T-helper 2 cell treated with Interferon-gamma antibody and Interleukin-4, amounts not matched to agents 5 μg/mL and 100 μg/mL, for 36 hours (primary cell): ENCODE results near the gene ZCCHC10.
A peak's percentile ranks its signal among the peaks of the same experiment; 100 is the strongest.
"Not testable (repeated sequence)": the region's sequence is repeated elsewhere in the genome, so short reads cannot be mapped to it uniquely, and the experiment has no call there.

Source experiments
- DNase-seq: peaks from one replicate; pipeline ENCODE4 v3.0.0; 2021; ENCODE audit warnings: low spot score
- H3K27ac Mint-ChIP-seq: one replicate; pipeline ENCODE4 v1.8.0; 2021; ENCODE audit warnings: mild to moderate bottlenecking, mixed read lengths
- H3K27me3 Mint-ChIP-seq: one replicate; pipeline ENCODE4 v1.8.0; 2021; ENCODE audit warnings: low read depth, mixed read lengths
- H3K36me3 Mint-ChIP-seq: one replicate; pipeline ENCODE4 v1.8.0; 2021; ENCODE audit warnings: low read depth, mixed read lengths
- H3K4me1 Mint-ChIP-seq: one replicate; pipeline ENCODE4 v1.8.0; 2021; ENCODE audit warnings: low read depth, mixed read lengths
- H3K4me3 Mint-ChIP-seq: one replicate; pipeline ENCODE4 v1.8.0; 2022; ENCODE audit warnings: mild to moderate bottlenecking, moderate library complexity, mixed read lengths
- H3K9me3 Mint-ChIP-seq: one replicate; pipeline ENCODE4 v1.8.0; 2021; ENCODE audit warnings: mixed read lengths

Gene ZCCHC10

DNA sequence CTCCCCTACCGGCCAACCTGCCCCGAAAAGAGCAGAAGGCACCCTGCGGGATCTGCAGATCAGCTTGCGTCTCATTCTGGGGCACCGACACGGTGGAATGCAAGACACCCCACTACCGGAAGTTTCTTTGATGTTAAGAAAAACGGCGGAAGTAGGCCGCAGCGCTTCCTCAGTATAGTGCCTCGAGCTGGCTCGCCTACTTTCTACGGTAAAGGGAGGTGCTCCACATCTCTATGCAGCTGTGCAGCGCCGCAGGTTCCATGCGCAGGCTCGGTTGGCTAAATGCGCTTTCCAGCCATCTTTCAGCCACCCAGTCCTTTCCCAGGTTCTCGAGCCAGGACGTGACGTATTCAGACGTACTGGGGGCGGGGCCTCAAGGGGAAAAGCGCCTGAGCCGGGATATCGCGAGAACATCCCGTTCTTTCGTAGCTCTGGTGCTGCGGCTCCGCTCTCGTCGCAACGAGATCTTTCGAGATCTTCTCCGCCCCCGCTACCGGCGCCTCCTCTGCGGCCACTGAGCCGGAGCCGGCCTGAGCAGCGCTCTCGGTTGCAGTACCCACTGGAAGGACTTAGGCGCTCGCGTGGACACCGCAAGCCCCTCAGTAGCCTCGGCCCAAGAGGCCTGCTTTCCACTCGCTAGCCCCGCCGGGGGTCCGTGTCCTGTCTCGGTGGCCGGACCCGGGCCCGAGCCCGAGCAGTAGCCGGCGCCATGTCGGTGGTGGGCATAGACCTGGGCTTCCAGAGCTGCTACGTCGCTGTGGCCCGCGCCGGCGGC, 25.4 kb upstream of the ZCCHC10 start, which contains the start of gene HSPA4:
HSPA4 (plus strand) TSS at position 472 of the 775 bp plus-strand sequence; CDS start at position 710, 238 bp downstream.
- Mint-ChIP-seq H3K27ac (peak within 1 kb of the TSS; percentile 99), H3K4me1 (peaks cover 22% of the 10 kb centered on the region), H3K27me3 (no peaks in the 10 kb centered on the region), H3K9me3 (no peaks in the 10 kb centered on the region), H3K4me3 (peak within 1 kb of the TSS; percentile 95), H3K36me3 (peaks cover 9% of the 10 kb centered on the region)
- DNase-seq = peak; percentile 98

GRCh38 chr5:133051061-133051541, 24.8 kb upstream of the ZCCHC10 start:
- H3K27me3 Mint-ChIP-seq = no peaks in the 10 kb centered on the region
- H3K36me3 Mint-ChIP-seq = peaks cover 9% of the 10 kb centered on the region
- H3K9me3 Mint-ChIP-seq = no peaks in the 10 kb centered on the region
- peak overlapping the region; percentile 95 for H3K4me3 Mint-ChIP-seq
- peak overlapping the region; percentile 99 for H3K27ac Mint-ChIP-seq
- H3K4me1 Mint-ChIP-seq = peaks cover 20% of the 10 kb centered on the region
- DNase-seq = no peak

DNA sequence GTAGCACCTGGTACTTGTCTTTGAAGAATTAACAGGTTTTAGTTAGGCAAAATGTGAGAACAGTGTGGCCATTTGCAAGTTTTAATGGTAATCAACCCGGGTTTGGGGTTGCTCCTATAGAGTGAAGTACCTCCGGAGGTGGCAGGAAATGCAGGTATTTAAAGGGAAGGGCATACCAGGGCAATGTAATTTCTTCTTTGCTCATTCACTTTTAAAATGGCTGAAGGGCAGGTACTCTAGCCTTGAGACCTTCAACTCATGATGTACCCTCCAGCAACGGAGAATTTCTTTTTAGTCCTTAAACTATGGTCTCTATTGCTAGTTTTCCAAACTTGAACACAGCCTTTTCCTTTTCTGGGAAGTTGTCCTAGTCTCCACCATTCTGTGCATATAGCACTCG, 24.2 kb upstream of the ZCCHC10 start:
- no peaks in the 10 kb centered on the region for H3K27me3 Mint-ChIP-seq
- H3K9me3 Mint-ChIP-seq = no peaks in the 10 kb centered on the region
- H3K4me3 Mint-ChIP-seq = peak overlapping the region; percentile 95
- peak overlapping the region; percentile 99 for H3K27ac Mint-ChIP-seq
- peaks cover 19% of the 10 kb centered on the region for H3K4me1 Mint-ChIP-seq
- H3K36me3 Mint-ChIP-seq = peaks cover 9% of the 10 kb centered on the region
- DNase-seq = no peak

GRCh38 chr5:133049726-133050048, 23.3 kb upstream of the ZCCHC10 start:
- H3K4me1 Mint-ChIP-seq = peaks cover 12% of the 10 kb centered on the region
- H3K9me3 Mint-ChIP-seq = no peaks in the 10 kb centered on the region
- no peaks in the 10 kb centered on the region for H3K27me3 Mint-ChIP-seq
- no peak overlapping the region for H3K27ac Mint-ChIP-seq
- DNase-seq = no peak
- peaks cover 7% of the 10 kb centered on the region for H3K36me3 Mint-ChIP-seq
- H3K4me3 Mint-ChIP-seq = no peak overlapping the region

DNA sequence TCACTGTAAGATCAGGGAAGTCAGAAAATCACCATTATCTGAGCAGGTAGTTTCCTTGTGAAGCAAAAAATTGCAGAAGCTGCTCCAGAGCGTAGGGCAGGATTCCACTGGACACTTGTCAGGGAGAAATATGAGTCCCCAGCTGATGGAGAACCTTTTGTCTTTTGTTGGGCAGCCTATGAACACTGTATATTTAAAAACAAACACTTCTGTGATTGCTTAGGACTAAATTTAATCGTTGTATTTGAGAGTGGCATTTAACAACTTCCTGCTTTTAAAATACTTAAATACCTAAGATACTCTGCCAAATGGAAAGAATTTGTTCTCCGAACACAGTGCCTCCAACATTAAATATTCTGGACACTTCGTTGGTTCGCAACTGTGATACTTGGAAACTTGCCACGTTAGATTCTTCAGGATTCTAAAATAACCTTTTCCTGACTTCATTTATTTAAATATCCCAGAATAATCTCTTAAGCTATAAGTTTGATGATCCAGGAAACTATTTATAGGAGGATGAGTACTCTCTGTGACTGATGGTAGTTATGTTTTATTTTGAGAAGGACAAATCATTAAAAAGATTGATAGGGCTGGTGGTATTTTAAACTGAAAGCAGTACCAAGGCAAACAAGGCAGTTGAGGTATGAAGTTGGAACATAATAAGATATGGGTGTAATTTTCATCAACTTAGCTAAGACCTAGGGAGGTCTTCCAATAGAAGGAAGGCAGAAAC, 22.8 kb upstream of the ZCCHC10 start:
- H3K4me3 Mint-ChIP-seq = no peak overlapping the region
- H3K36me3 Mint-ChIP-seq = peaks cover 5% of the 10 kb centered on the region
- no peak for DNase-seq
- H3K27me3 Mint-ChIP-seq = no peaks in the 10 kb centered on the region
- peaks cover 10% of the 10 kb centered on the region for H3K4me1 Mint-ChIP-seq
- H3K9me3 Mint-ChIP-seq = no peaks in the 10 kb centered on the region
- H3K27ac Mint-ChIP-seq = no peak overlapping the region

DNA sequence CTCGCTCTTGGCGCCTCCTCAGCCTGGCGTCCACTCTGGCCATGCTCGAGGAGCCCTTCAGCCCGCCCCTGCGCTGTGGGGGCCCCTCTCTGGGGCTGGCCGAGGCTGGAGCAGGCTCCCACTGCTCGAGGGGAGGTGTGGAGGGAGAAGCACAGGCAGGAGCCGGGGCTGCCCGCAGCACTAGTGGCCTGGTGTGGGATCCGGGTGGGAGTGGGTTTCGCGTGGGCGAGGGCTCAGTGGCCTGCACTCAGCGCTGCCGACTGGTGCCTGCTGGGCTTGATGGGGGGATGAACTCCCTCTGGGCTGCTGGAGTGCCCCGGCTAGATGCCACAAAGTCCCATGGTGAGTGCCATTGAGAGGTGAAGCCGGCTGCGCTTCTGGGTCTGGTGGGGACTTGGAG, 21.1 kb upstream of the ZCCHC10 start:
- Mint-ChIP-seq H3K4me3 (no peak overlapping the region), H3K9me3 (no peaks in the 10 kb centered on the region), H3K4me1 (peaks cover 9% of the 10 kb centered on the region), H3K36me3 (peaks cover 4% of the 10 kb centered on the region), H3K27ac (no peak overlapping the region), H3K27me3 (no peaks in the 10 kb centered on the region)
- no peak for DNase-seq

GRCh38 chr5:133046560-133046959, 20.2 kb upstream of the ZCCHC10 start:
- H3K4me1 Mint-ChIP-seq, H3K27me3 Mint-ChIP-seq, H3K4me3 Mint-ChIP-seq, DNase-seq, H3K27ac Mint-ChIP-seq, H3K36me3 Mint-ChIP-seq, H3K9me3 Mint-ChIP-seq: not testable (repeated sequence)

DNA sequence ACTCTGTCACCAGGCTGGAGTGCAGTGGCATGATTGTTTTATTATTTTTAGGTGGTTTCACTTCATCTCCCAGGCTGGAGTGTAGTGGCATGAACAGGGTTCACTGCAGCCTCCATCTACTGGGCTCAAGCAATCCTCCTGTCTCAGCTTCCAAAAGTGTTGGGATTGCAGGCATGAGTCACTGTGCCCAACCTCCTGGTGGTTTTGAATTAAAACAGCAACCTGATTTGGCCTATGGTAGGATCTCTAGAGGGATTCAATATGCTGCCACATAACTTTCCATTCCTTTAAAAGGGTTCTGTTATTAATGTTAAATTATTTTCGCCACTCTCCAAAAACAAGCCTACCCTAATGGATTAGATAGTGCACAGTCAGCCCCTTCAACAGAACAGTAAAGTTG, 15.6 kb upstream of the ZCCHC10 start:
- no peaks in the 10 kb centered on the region for H3K9me3 Mint-ChIP-seq
- H3K27me3 Mint-ChIP-seq = no peaks in the 10 kb centered on the region
- no peak for DNase-seq
- H3K4me1 Mint-ChIP-seq = peaks cover 1% of the 10 kb centered on the region
- H3K4me3 Mint-ChIP-seq = no peak overlapping the region
- no peak overlapping the region for H3K27ac Mint-ChIP-seq
- H3K36me3 Mint-ChIP-seq = no peaks in the 10 kb centered on the region

DNA sequence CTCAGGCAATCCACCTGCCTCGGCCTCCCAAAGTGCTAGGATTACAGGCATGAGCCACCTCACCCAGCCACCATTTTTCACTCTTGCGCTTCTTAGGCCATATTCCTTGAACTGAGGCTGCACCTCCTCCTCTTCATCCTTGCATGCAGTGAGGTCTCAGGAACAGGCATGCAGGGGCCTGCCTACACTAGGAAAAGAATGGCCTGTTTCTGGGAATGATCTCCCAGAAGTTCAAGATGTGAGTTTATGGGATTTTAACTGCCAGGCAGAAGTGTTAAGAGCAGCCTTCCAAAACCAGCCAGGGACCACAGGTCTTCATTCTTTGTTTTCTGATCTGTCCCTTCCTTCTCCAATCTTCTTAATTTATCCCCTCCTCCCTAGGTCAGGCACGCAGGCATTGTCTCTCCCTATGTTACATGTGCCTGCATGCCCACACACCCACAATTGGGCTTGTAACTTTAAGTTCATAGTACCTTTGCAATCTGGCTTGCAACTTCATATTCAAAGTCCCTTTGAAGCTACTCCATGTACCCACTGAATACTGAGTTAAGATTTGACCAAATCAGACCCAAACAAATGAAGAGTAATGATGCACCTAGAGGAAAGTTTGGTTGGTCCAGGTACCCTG, 14.9 kb upstream of the ZCCHC10 start:
- H3K27ac Mint-ChIP-seq = no peak overlapping the region
- no peaks in the 10 kb centered on the region for H3K36me3 Mint-ChIP-seq
- H3K4me1 Mint-ChIP-seq = peaks cover 1% of the 10 kb centered on the region
- H3K9me3 Mint-ChIP-seq = no peaks in the 10 kb centered on the region
- DNase-seq = no peak
- H3K27me3 Mint-ChIP-seq = no peaks in the 10 kb centered on the region
- no peak overlapping the region for H3K4me3 Mint-ChIP-seq

DNA sequence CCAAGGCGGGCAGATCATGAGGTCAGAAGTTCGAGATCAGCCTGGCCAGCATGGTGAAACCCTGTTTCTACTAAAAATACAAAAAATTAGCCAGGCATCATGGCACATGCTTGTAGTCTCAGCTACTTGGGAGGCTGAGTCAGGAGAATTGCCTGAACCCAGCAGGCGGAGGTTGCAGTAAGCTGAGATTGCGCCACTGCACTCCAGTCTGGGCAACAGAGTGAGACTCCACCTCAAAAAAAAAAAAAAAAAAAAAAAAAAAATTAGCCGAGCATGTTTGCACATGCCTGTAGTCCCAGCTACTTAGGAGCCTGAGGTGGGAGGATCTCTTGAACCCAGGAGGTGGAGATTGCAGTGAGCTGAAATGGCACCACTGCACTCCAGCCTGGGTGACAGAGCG, 10.3 kb upstream of the ZCCHC10 start:
- H3K9me3 Mint-ChIP-seq, DNase-seq, H3K4me3 Mint-ChIP-seq, H3K4me1 Mint-ChIP-seq, H3K27me3 Mint-ChIP-seq, H3K36me3 Mint-ChIP-seq, H3K27ac Mint-ChIP-seq: not testable (repeated sequence)

DNA sequence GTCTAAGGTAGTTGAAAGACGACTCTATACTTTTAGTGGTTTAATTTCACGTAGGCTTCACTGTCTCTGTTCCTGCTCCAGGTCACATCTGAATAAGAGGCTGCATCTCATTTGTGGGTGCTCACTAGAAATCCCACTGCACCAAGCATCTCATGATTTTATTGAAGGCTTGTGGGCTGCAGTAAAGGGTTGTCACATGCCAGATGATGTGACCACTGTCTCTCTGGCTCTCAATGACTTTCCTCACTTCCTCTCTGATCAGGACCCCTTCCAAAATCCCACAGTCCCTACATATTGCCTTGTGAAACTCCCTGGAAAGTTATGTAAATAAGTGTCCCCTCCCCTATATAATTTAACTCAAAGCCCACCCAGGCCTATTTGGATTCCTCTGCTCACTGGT, 8.9 kb upstream of the ZCCHC10 start:
- no peaks in the 10 kb centered on the region for H3K9me3 Mint-ChIP-seq
- H3K36me3 Mint-ChIP-seq = no peaks in the 10 kb centered on the region
- peaks cover 7% of the 10 kb centered on the region for H3K4me1 Mint-ChIP-seq
- no peak overlapping the region for H3K27ac Mint-ChIP-seq
- H3K27me3 Mint-ChIP-seq = peaks cover 2% of the 10 kb centered on the region
- H3K4me3 Mint-ChIP-seq = no peak overlapping the region
- no peak for DNase-seq

GRCh38 chr5:133034064-133034463, 7.7 kb upstream of the ZCCHC10 start:
- no peak overlapping the region for H3K4me3 Mint-ChIP-seq
- H3K36me3 Mint-ChIP-seq = no peaks in the 10 kb centered on the region
- H3K9me3 Mint-ChIP-seq = no peaks in the 10 kb centered on the region
- peaks cover 2% of the 10 kb centered on the region for H3K27me3 Mint-ChIP-seq
- H3K4me1 Mint-ChIP-seq = peaks cover 7% of the 10 kb centered on the region
- H3K27ac Mint-ChIP-seq = no peak overlapping the region
- no peak for DNase-seq

- Mint-ChIP-seq H3K27ac (no peak overlapping the region), H3K27me3 (peaks cover 4% of the 10 kb centered on the region), H3K4me3 (no peak overlapping the region), H3K36me3 (no peaks in the 10 kb centered on the region), H3K9me3 (no peaks in the 10 kb centered on the region), H3K4me1 (peaks cover 7% of the 10 kb centered on the region)
- DNase-seq = no peak
Measured at GRCh38 chr5:133032852-133033742, 6.7 kb upstream of the ZCCHC10 start.
